H1 (cell line): Measurements from ENCODE around the gene COX10. TPM values are rescaled to one million over a fixed set of nuclear protein-coding genes. Genes with fewer than 3 reads are reported as not detected.

Source experiments
- CTCF ChIA-PET: fragments of 300-600 bp; sonication (Branson Sonifier 250); formaldehyde crosslinking; loops from one replicate; lab custom pipeline; 2021; ENCODE audit not compliant: partially characterized antibody; lab: Charles Lee
- POLR2A ChIA-PET: fragments of 300-600 bp; sonication (Branson Sonifier 250); formaldehyde crosslinking; loops from one replicate; lab custom pipeline; 2021; ENCODE audit warnings: inconsistent platforms; ENCODE audit not compliant: partially characterized antibody; lab: Charles Lee
- DNase-seq, 2 experiments: peaks; one replicate each; pipeline versions ENCODE4 v3.0.0 to v3.0.0-alpha.2; 2010 to 2022; ENCODE audit warnings: low spot score in 2 of 2, low read depth in 1 of 2, mixed read lengths in 1 of 2
- FAIRE-seq: peaks from 2 replicates; lab custom pipeline; 2011; peaks lifted over from hg19 to GRCh38; lab: Jason Lieb, UNC
- H2AFZ ChIP-seq: 2 replicates; pipeline ENCODE4 v1.8.1; 2012; ENCODE audit warnings: low read length, inconsistent platforms
- H2AK5ac ChIP-seq: 2 replicates; pipeline ENCODE4 v1.6.1; 2013; ENCODE audit warnings: low read depth, low read length
- H2BK120ac ChIP-seq: replicated peaks from 2 replicates; pipeline ENCODE3; 2013; ENCODE audit warnings: low read depth, low read length, inconsistent platforms
- H2BK12ac ChIP-seq: 2 replicates; pipeline ENCODE4 v1.6.1; 2013; ENCODE audit warnings: low read depth, low read length
- H2BK15ac ChIP-seq: 2 replicates; pipeline ENCODE4 v1.6.1; 2013; ENCODE audit warnings: low read length
- H2BK20ac ChIP-seq: 2 replicates; pipeline ENCODE4 v1.6.1; 2013; ENCODE audit warnings: low read length
- H2BK5ac ChIP-seq: 2 replicates; pipeline ENCODE4 v1.6.1; 2013; ENCODE audit warnings: low read depth, low read length
- H3K14ac ChIP-seq: 2 replicates; pipeline ENCODE4 v1.6.1; 2013; ENCODE audit warnings: inconsistent platforms; ENCODE audit not compliant: insufficient read length
- H3K18ac ChIP-seq: 2 replicates; pipeline ENCODE4 v1.6.1; 2013; ENCODE audit warnings: low read length; ENCODE audit errors: extremely low read depth
- H3K23ac ChIP-seq: 2 replicates; pipeline ENCODE4 v1.6.1; 2013; ENCODE audit warnings: inconsistent platforms; ENCODE audit not compliant: insufficient read length
- H3K23me2 ChIP-seq: 2 replicates; pipeline ENCODE4 v1.6.1; 2013; ENCODE audit warnings: low read depth, low read length
- H3K27ac ChIP-seq: 2 replicates; pipeline ENCODE4 v1.6.1; 2011; ENCODE audit warnings: low read depth, low read length, inconsistent platforms
- H3K27me3 ChIP-seq, 4 experiments: replicated peaks in 1 of 4; 1 replicate in 1 of 4; 2 replicates in 3 of 4; pipeline versions ENCODE4 v1.6.1 to v1.8.1; 2011 to 2013; ENCODE audit warnings: low read length in 3 of 4, mild to moderate bottlenecking in 3 of 4, inconsistent platforms in 2 of 4, mixed read lengths in 2 of 4, moderate library complexity in 1 of 4; ENCODE audit not compliant: control insufficient read depth in 3 of 4, insufficient read depth in 3 of 4; ENCODE audit errors: extremely low read depth in 1 of 4
- H3K36me3 ChIP-seq, 4 experiments: 2 replicates each; pipeline versions ENCODE4 v1.6.1 to v1.8.1; 2011 to 2013; ENCODE audit warnings: mild to moderate bottlenecking in 4 of 4, low read length in 3 of 4, moderate library complexity in 2 of 4, control low read depth in 1 of 4, inconsistent platforms in 1 of 4; ENCODE audit not compliant: insufficient read depth in 4 of 4, control insufficient read depth in 2 of 4
- H3K4ac ChIP-seq: replicated peaks from 2 replicates; pipeline ENCODE3; 2013; ENCODE audit warnings: low read length, low read depth, mixed read lengths, inconsistent platforms; ENCODE audit not compliant: insufficient read length
- H3K4me1 ChIP-seq, 4 experiments: replicated peaks in 1 of 4; 1 replicate in 1 of 4; 2 replicates in 3 of 4; pipeline versions ENCODE4 v1.6.1 to v1.8.1; 2011 to 2013; ENCODE audit warnings: low read length in 3 of 4, inconsistent platforms in 2 of 4, mixed read lengths in 1 of 4; ENCODE audit not compliant: insufficient read depth in 4 of 4, control insufficient read depth in 3 of 4
- H3K4me2 ChIP-seq, 2 experiments: 2 replicates each; pipeline versions ENCODE4 v1.6.1 to v1.8.1; 2011 to 2013; ENCODE audit warnings: low read depth in 2 of 2, low read length in 2 of 2, control low read depth in 1 of 2, inconsistent platforms in 1 of 2, mild to moderate bottlenecking in 1 of 2; ENCODE audit not compliant: insufficient read depth in 1 of 2
- H3K4me3 ChIP-seq, 4 experiments: fragments of 200-600, 300-600 bp in 1 of 4; sonication (generic), shearing (Covaris generic), sonication (Bioruptor Twin) in 1 of 4; 2 replicates each; pipeline versions ENCODE4 v1.5.1 to v1.8.1; 2011 to 2016; ENCODE audit warnings: low read length in 4 of 4, low read depth in 3 of 4, control low read depth in 2 of 4, inconsistent platforms in 2 of 4, mild to moderate bottlenecking in 2 of 4, mixed read lengths in 1 of 4, moderate library complexity in 1 of 4; ENCODE audit not compliant: insufficient read depth in 2 of 4; ENCODE audit errors: extremely low read depth in 1 of 4
- H3K56ac ChIP-seq: replicated peaks from 2 replicates; pipeline ENCODE3; 2013; ENCODE audit warnings: low read depth, mild to moderate bottlenecking, mixed read lengths, low read length, inconsistent platforms; ENCODE audit not compliant: insufficient read length
- H3K79me1 ChIP-seq: 2 replicates; pipeline ENCODE4 v1.6.1; 2013; ENCODE audit warnings: low read depth, low read length, control low read depth
- H3K79me2 ChIP-seq, 2 experiments: 2 replicates each; pipeline versions ENCODE4 v1.6.1 to v1.8.1; 2012 to 2013; ENCODE audit warnings: low read length in 2 of 2, mild to moderate bottlenecking in 2 of 2, inconsistent platforms in 1 of 2; ENCODE audit not compliant: insufficient read depth in 2 of 2, control insufficient read depth in 1 of 2
- H3K9ac ChIP-seq, 4 experiments: replicated peaks in 1 of 4; 1 replicate in 1 of 4; 2 replicates in 3 of 4; pipeline versions ENCODE4 v1.6.1 to v1.8.1; 2011 to 2013; ENCODE audit warnings: low read depth in 3 of 4, low read length in 3 of 4, control low read depth in 2 of 4, mild to moderate bottlenecking in 2 of 4, moderate library complexity in 2 of 4, inconsistent platforms in 1 of 4; ENCODE audit errors: extremely low read depth in 1 of 4
- H3K9me3 ChIP-seq, 2 experiments: 2 replicates each; pipeline versions ENCODE4 v1.6.1 to v1.8.1; 2012 to 2013; ENCODE audit warnings: mild to moderate bottlenecking in 2 of 2, moderate library complexity in 2 of 2, control low read depth in 1 of 2, inconsistent platforms in 1 of 2, low read depth in 1 of 2, low read length in 1 of 2, mixed read lengths in 1 of 2; ENCODE audit not compliant: insufficient read depth in 2 of 2
- H4K20me1 ChIP-seq, 2 experiments: replicated peaks in 1 of 2; 2 replicates each; pipeline versions ENCODE3 to v1.8.1; 2011 to 2013; ENCODE audit warnings: inconsistent platforms in 2 of 2, low read length in 2 of 2, mild to moderate bottlenecking in 1 of 2; ENCODE audit not compliant: insufficient read depth in 2 of 2, control insufficient read depth in 1 of 2
- H4K5ac ChIP-seq: 2 replicates; pipeline ENCODE4 v1.6.1; 2013; ENCODE audit warnings: low read length, low read depth, mixed read lengths, inconsistent platforms; ENCODE audit not compliant: insufficient read length
- H4K8ac ChIP-seq: 2 replicates; pipeline ENCODE4 v1.8.0; 2013; ENCODE audit warnings: mild to moderate bottlenecking, moderate library complexity, low read length, inconsistent platforms; ENCODE audit not compliant: insufficient read depth; ENCODE audit errors: extremely low read depth
- H4K91ac ChIP-seq: replicated peaks from 2 replicates; pipeline ENCODE3; 2013; ENCODE audit warnings: low read length, mixed read lengths, inconsistent platforms; ENCODE audit not compliant: insufficient read length
- GTF2F1 ChIP-seq: IDR thresholded peaks from 2 replicates; pipeline ENCODE4 v1.6.1; 2012; ENCODE audit warnings: low read depth, low read length, improper control_type of control experiment, borderline replicate concordance
- KDM5A ChIP-seq: fragments of 200-600 bp; IDR thresholded peaks from 2 replicates; pipeline ENCODE4 v1.7.1; 2012; ENCODE audit warnings: mild to moderate bottlenecking, low read length, inconsistent platforms, mixed read lengths
- RAD21 ChIP-seq, 2 experiments: IDR thresholded peaks in 1 of 2; conservative IDR thresholded peaks in 1 of 2; 2 replicates each; pipeline ENCODE4 v1.6.1; 2011; ENCODE audit warnings: low read depth in 2 of 2, low read length in 2 of 2, improper control_type of control experiment in 1 of 2, inconsistent platforms in 1 of 2, mild to moderate bottlenecking in 1 of 2, moderate library complexity in 1 of 2
- SAP30 ChIP-seq: fragments of 300-600 bp; sonication (generic); IDR thresholded peaks from 2 replicates; pipeline ENCODE4 v1.7.1; 2012; ENCODE audit warnings: low read length, moderate library complexity, mild to moderate bottlenecking, inconsistent platforms; ENCODE audit not compliant: insufficient read depth, insufficient replicate concordance
- YY1 ChIP-seq: IDR thresholded peaks from 2 replicates; pipeline ENCODE4 v1.6.1; 2011; ENCODE audit warnings: low read depth, mild to moderate bottlenecking, low read length
- WGBS, 2 experiments: shearing (Covaris generic) in 1 of 2; methylation state at CpG; one replicate each; pipeline versions ENCODE4 v1.1.6 to v1.1.7; 2013 to 2015; ENCODE audit warnings: low lambda C conversion rate in 2 of 2, mixed read lengths in 2 of 2, inconsistent platforms in 1 of 2, low coverage in 1 of 2, missing lambda C conversion rate in 1 of 2; ENCODE audit not compliant: insufficient replicate concordance in 2 of 2, insufficient coverage in 1 of 2, insufficient read length in 1 of 2; ENCODE audit errors: extremely low coverage in 1 of 2, missing lambda C conversion rate in 1 of 2; 5-methylcytosine and 5-hydroxymethylcytosine counted together
- polyA plus RNA-seq, 7 experiments: library from polyadenylated mRNA; depleted of rRNA in 3 of 7; stranded (reverse) in 5 of 7; unstranded in 2 of 7; fragments of >200 nt in 5 of 7; fragments of 200-250 nt in 2 of 7; gene quantifications; 1 replicate in 5 of 7; 2 replicates in 1 of 7; 4 replicates in 1 of 7; pipeline versions ENCODE4 v1.2.1 to v1.2.3, GENCODE V29; 2011 to 2013; ENCODE audit warnings: missing spikeins in 2 of 7, mixed read lengths in 2 of 7
- total RNA-seq: library from RNA; stranded (reverse); fragmentation: NEBNext Ultra II Directional; extraction: Animal tissue kit (Norgen Biotek cat#: 25700); gene quantifications from 2 replicates; pipeline ENCODE4 v1.2.1, GENCODE V29; 2021

COX10 gene
- total and polyA plus RNA-seq, 2 of the 8 experiments (the other 6 are each of a cell fraction or from before 2014, with no cell fraction given), result 18.0 to 23.0 TPM

DNA sequence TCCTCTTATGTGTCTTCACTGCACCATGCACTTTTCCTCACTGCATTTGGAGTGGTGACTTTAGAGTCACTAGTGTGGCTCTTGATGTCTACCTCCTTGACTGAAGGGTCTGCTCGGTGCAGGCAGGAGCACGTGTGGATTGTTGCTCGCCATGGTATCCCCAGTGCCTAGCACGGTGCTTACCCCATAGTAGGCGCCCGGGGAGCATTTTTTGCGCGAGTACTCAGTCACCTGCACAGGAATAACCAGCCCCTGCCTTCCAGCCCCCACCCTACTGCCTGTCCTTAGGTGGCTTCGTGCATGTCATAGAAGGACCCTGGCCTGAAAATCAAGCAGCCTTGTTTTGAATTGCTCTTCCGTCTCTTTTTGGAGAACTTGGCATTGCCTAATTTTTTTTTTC, 136.1 kb downstream of the COX10 start:
- CTCF ChIA-PET, result interaction anchor here (1.3 kb wide), 1 partner anchor 9 kb away, joined by 4 read pairs; no protein-coding TSS in a partner anchor
- H3K14ac ChIP-seq, result no peak overlapping the region
- 97% methylated on average over 10 of the region's 10 CpGs; no CpG with 5 or more reads in 1 of the 2 experiments for WGBS, 2 experiments

More for the DNA sequence above, 136.1 kb downstream of the COX10 start:
- no peak overlapping the region for H4K91ac ChIP-seq
- H3K9me3 ChIP-seq, result no peaks in the 10 kb centered on the region
- no peaks in the 10 kb centered on the region for H3K36me3 ChIP-seq
- FAIRE-seq (no peak), DNase-seq (no peak)
- no peak overlapping the region for H3K9ac ChIP-seq
- H3K18ac ChIP-seq, result no peak overlapping the region
- no peak for TF ChIP-seq KDM5A
- no peak for TF ChIP-seq SAP30
- no peak for TF ChIP-seq YY1
- no peak for TF ChIP-seq RAD21 (IDR thresholded peaks at IDR 0.05 in 1 of 2, conservative IDR thresholded peaks at IDR 0.05 in 1 of 2; ENCODE audit: low read depth in 2 of 2, low read length in 2 of 2)
- TF ChIP-seq GTF2F1, result no peak
- no peak overlapping the region for H4K8ac ChIP-seq
- H2AFZ ChIP-seq, result no peak overlapping the region
- H3K4me1 ChIP-seq, result no peaks in the 10 kb centered on the region; a peak in 1 of 7 replicates
- POLR2A ChIA-PET, result no interaction called here
- no peak overlapping the region for H2BK120ac ChIP-seq
- H2BK20ac ChIP-seq, result no peak overlapping the region
- no peak overlapping the region for H3K27ac ChIP-seq
- H2AK5ac ChIP-seq, result no peak overlapping the region
- no peaks in the 10 kb centered on the region for H3K27me3 ChIP-seq
- H3K79me1 ChIP-seq, result no peaks in the 10 kb centered on the region
- H3K4me3 ChIP-seq, result no peak overlapping the region
- H2BK5ac ChIP-seq, result no peak overlapping the region
- no peak overlapping the region for H3K23ac ChIP-seq
- no peak overlapping the region for H3K56ac ChIP-seq
- H3K4ac ChIP-seq, result no peak overlapping the region
- no peaks in the 10 kb centered on the region for H3K23me2 ChIP-seq
- no peak overlapping the region for H4K5ac ChIP-seq
- no peak overlapping the region for H2BK12ac ChIP-seq
- H2BK15ac ChIP-seq, result no peak overlapping the region
- H3K79me2 ChIP-seq, result no peaks in the 10 kb centered on the region
- H4K20me1 ChIP-seq, result no peaks in the 10 kb centered on the region
- H3K4me2 ChIP-seq, result no peak overlapping the region
